ENCODE data around the gene IFFO2. TPM values are rescaled to one million over a fixed set of nuclear protein-coding genes. Genes with fewer than 3 reads are reported as not detected.

IFFO2 gene
- total RNA-seq, 4 donors from 2014 or later, result 25.8 to 88.8 (median 52.7) TPM

- H3K4me3 ChIP-seq, result no peak overlapping the region
- H3K27ac ChIP-seq, result no peak overlapping the region
- DNase-seq, result no peak
- 79 to 83% methylated on average over 7 of the region's 7 CpGs for WGBS, 2 donors
- TF ChIP-seq, protein P1, sequence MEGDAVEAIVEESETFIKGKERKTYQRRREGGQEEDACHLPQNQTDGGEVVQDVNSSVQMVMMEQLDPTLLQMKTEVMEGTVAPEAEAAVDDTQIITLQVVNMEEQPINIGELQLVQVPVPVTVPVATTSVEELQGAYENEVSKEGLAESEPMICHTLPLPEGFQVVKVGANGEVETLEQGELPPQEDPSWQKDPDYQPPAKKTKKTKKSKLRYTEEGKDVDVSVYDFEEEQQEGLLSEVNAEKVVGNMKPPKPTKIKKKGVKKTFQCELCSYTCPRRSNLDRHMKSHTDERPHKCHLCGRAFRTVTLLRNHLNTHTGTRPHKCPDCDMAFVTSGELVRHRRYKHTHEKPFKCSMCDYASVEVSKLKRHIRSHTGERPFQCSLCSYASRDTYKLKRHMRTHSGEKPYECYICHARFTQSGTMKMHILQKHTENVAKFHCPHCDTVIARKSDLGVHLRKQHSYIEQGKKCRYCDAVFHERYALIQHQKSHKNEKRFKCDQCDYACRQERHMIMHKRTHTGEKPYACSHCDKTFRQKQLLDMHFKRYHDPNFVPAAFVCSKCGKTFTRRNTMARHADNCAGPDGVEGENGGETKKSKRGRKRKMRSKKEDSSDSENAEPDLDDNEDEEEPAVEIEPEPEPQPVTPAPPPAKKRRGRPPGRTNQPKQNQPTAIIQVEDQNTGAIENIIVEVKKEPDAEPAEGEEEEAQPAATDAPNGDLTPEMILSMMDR (IDR thresholded peaks at IDR 0.05), result no peak
- no peak for TF ChIP-seq POLR2A (IDR thresholded peaks at IDR 0.05)
- H3K36me3 ChIP-seq, result peaks cover 0 to 50% (median 0%) of the 10 kb centered on the region in 3 donors
- H3K27me3 ChIP-seq, result no peaks in the 10 kb centered on the region
- no peaks in the 10 kb centered on the region for H3K9me3 ChIP-seq
- H3K4me1 ChIP-seq, result peaks cover 0 to 48% (median 15%) of the 10 kb centered on the region in 3 donors
- intact Hi-C loops (cut with DNase I), result no loop called here
Measured at GRCh38 chr1:18891426-18891780, 65.1 kb downstream of the IFFO2 start.

DNA sequence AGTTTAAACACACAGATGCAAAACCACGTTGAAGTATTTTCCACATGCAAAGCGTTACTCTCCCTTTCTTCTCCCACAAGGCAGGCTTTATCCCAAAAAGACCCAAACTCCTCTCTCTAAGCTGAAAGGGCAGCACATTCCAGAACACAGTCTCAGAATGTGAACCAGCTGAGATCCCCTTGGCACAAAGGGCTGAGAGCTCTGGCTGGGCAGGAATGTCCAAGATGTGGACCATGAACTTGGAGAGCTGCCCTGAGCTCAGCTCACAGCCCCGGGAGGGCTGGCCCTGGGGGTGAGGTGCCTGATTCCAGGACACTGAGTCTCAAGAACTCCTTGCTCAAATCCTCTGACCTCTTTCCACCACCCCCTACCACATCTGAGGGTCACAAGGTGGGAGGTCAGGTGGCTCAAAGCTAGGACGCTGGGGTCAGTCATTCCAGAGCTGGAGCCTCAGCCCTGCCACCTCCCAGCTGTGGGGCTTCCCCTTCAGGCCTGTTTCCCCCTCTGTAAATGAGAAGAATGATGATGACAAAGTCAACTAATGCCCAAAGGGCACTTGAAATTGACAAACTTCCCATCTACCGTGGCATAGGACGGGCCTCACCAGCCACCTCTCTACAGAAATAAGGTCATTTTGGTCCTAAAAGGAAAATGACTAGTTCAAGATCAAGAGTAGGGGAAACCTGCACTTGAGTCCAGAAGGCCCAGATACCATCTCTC lies 65.6 kb downstream of the IFFO2 start:
- WGBS, 2 donors, result 68 to 75% methylated on average over 2 to 4 of the region's 6 CpGs
- H3K27me3 ChIP-seq, result no peaks in the 10 kb centered on the region
- no peak for DNase-seq
- H3K36me3 ChIP-seq, result peaks cover 0 to 50% (median 0%) of the 10 kb centered on the region in 3 donors
- H3K27ac ChIP-seq, result peak overlapping the region in 1 of 4 donors; percentile 34
- TF ChIP-seq, protein P1 (IDR thresholded peaks at IDR 0.05), result no peak
- no peak for TF ChIP-seq POLR2A (IDR thresholded peaks at IDR 0.05)
- intact Hi-C loops (cut with DNase I), result no loop called here
- H3K4me1 ChIP-seq, result peaks cover 0 to 49% (median 17%) of the 10 kb centered on the region in 3 donors
- H3K4me3 ChIP-seq, result no peak overlapping the region
- no peaks in the 10 kb centered on the region for H3K9me3 ChIP-seq

DNA sequence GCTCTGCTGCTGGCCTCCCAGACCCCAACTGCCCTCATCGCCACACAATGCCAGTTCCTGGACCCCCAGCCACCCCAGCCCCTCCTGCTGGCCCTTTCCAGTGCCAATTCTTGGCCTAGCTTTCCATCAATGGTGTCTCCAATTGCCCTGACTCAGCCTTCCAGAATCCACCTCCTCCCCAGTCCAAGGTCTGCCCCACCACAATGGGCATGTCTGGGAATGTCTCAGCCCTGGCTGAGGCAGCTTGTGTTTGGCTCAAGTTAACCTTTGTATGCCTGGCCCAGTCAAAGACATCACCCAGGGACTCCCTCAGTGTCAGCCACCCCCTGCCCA lies 70.5 kb downstream of the IFFO2 start:
- TF ChIP-seq POLR2A (IDR thresholded peaks at IDR 0.05), result no peak
- TF ChIP-seq, protein P1 (IDR thresholded peaks at IDR 0.05), result no peak
- H3K4me1 ChIP-seq, result peaks cover 9 to 78% (median 22%) of the 10 kb centered on the region in 3 donors
- no peak for DNase-seq
- intact Hi-C loops (cut with DNase I), result no loop called here
- 50 to 55% methylated on average over 1 of the region's 1 CpG for WGBS, 2 donors
- H3K27me3 ChIP-seq, result no peaks in the 10 kb centered on the region
- peaks cover 0 to 67% (median 5%) of the 10 kb centered on the region in 3 donors for H3K36me3 ChIP-seq
- H3K27ac ChIP-seq, result peak overlapping the region in 3 of 4 donors; percentile 19 to 48 (median 26)
- no peak overlapping the region for H3K4me3 ChIP-seq
- no peaks in the 10 kb centered on the region for H3K9me3 ChIP-seq

- peak overlapping the region in 1 of 4 donors; percentile 19 for H3K27ac ChIP-seq
- no peaks in the 10 kb centered on the region for H3K9me3 ChIP-seq
- H3K4me1 ChIP-seq, result peaks cover 9 to 83% (median 18%) of the 10 kb centered on the region in 3 donors
- no peaks in the 10 kb centered on the region for H3K27me3 ChIP-seq
- H3K4me3 ChIP-seq, result no peak overlapping the region
- H3K36me3 ChIP-seq, result peaks cover 0 to 67% (median 5%) of the 10 kb centered on the region in 3 donors
- TF ChIP-seq, protein P1 (IDR thresholded peaks at IDR 0.05), result no peak
- no peak for TF ChIP-seq POLR2A (IDR thresholded peaks at IDR 0.05)
- no peak for DNase-seq
- intact Hi-C loops (cut with DNase I), result no loop called here
- 57 to 70% methylated on average over 4 to 5 of the region's 17 CpGs for WGBS, 2 donors
Measured at GRCh38 chr1:18885311-18886002, 71.0 kb downstream of the IFFO2 start.

- no peak overlapping the region for H3K27ac ChIP-seq
- 75 to 77% methylated on average over 6 of the region's 6 CpGs for WGBS, 2 donors
- H3K36me3 ChIP-seq, result peaks cover 0 to 60% (median 5%) of the 10 kb centered on the region in 3 donors
- H3K27me3 ChIP-seq, result no peaks in the 10 kb centered on the region
- TF ChIP-seq, protein P1 (IDR thresholded peaks at IDR 0.05), result no peak
- TF ChIP-seq POLR2A (IDR thresholded peaks at IDR 0.05), result no peak
- peaks cover 9 to 91% (median 23%) of the 10 kb centered on the region in 3 donors for H3K4me1 ChIP-seq
- intact Hi-C loops (cut with DNase I), result no loop called here
- no peak for DNase-seq
- H3K4me3 ChIP-seq, result no peak overlapping the region
- H3K9me3 ChIP-seq, result no peaks in the 10 kb centered on the region
Measured at GRCh38 chr1:18884727-18885126, 71.7 kb downstream of the IFFO2 start.

Measured in esophagus squamous epithelium (tissue), 5 donors.